ENCODE data around the gene TMEM131L.

DNA sequence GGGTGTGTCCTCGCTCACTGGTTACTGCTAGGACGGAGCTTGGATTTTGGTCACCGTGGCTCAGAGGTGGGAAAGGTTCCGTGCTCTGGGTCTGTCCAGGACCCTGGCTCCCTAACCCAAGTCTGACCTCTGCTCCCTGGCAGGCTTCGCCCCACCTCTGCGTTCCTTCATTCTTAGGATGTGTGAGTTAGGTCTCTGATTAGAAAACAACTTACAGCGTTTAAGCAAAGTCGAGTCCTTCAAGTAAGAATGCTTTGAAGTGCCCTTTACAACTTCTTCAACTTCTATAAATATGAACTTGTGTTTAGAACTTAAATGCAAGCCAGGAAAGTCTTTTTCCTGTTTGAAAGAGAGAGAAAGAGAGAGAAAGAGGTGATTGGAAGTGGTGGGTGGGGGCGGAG is 218.8 kb downstream of the TMEM131L start:
- no peak for TF ChIP-seq GATA3 (IDR thresholded peaks at IDR 0.05; ENCODE audit: low read depth, low read length)
- no peak for TF ChIP-seq GATA2 (IDR thresholded peaks at IDR 0.05; ENCODE audit: low read depth, low read length)
